Ishikawa (cell line): ENCODE measurements around the gene LRRC72.

Source experiments
- CEBPB ChIP-seq: IDR thresholded peaks from 2 replicates; pipeline ENCODE4 v1.6.1; 2012
- CREB1 ChIP-seq: IDR thresholded peaks from 2 replicates; pipeline ENCODE4 v1.6.1; 2012; ENCODE audit warnings: low read depth
- EGR1 ChIP-seq: IDR thresholded peaks from 2 replicates; pipeline ENCODE4 v1.6.1; 2012
- EP300 ChIP-seq: IDR thresholded peaks from 2 replicates; pipeline ENCODE4 v1.6.1; 2012; ENCODE audit warnings: borderline replicate concordance
- FOXM1 ChIP-seq: IDR thresholded peaks from 2 replicates; pipeline ENCODE4 v1.6.1; 2012; ENCODE audit warnings: low read depth, borderline replicate concordance
- MAX ChIP-seq: IDR thresholded peaks from 2 replicates; pipeline ENCODE4 v1.6.1; 2012
- NFIC ChIP-seq: IDR thresholded peaks from 2 replicates; pipeline ENCODE4 v1.6.1; 2012
- RAD21 ChIP-seq: IDR thresholded peaks from 2 replicates; pipeline ENCODE4 v1.6.1; 2012; ENCODE audit warnings: low read depth
- REST ChIP-seq: IDR thresholded peaks from 2 replicates; pipeline ENCODE4 v1.6.1; 2012; ENCODE audit warnings: low read depth, mild to moderate bottlenecking
- TAF1 ChIP-seq: IDR thresholded peaks from 2 replicates; pipeline ENCODE4 v1.6.1; 2012; ENCODE audit warnings: low read depth, mild to moderate bottlenecking
- TCF12 ChIP-seq: IDR thresholded peaks from 2 replicates; pipeline ENCODE4 v1.6.1; 2012; ENCODE audit warnings: low read depth
- TEAD4 ChIP-seq: IDR thresholded peaks from 2 replicates; pipeline ENCODE4 v1.6.1; 2012
- USF1 ChIP-seq: IDR thresholded peaks from 2 replicates; pipeline ENCODE4 v1.6.1; 2012
- YY1 ChIP-seq: IDR thresholded peaks from 2 replicates; pipeline ENCODE4 v1.6.1; 2012; ENCODE audit warnings: low read depth
- ZBTB7A ChIP-seq: IDR thresholded peaks from 2 replicates; pipeline ENCODE4 v1.6.1; 2012; ENCODE audit warnings: low read depth

Gene LRRC72

GRCh38 chr7:16564023-16564380 lies 37.4 kb downstream of the LRRC72 start:
- no peak for TF ChIP-seq ZBTB7A
- TF ChIP-seq TCF12: no peak
- TF ChIP-seq YY1: no peak
- TF ChIP-seq RAD21: no peak
- no peak for TF ChIP-seq TEAD4
- no peak for TF ChIP-seq EP300
- no peak for TF ChIP-seq USF1
- no peak for TF ChIP-seq CREB1

GRCh38 chr7:16564909-16565426 lies 38.3 kb downstream of the LRRC72 start:
- no peak for TF ChIP-seq MAX
- peak; percentile 48; the same call in 1 of the 2 replicates for TF ChIP-seq TEAD4
- TF ChIP-seq RAD21: peak; percentile 97
- peak; percentile 75 for TF ChIP-seq EGR1

- TF ChIP-seq CEBPB (no peak), TCF12 (no peak), CREB1 (no peak), REST (no peak), EP300 (no peak), FOXM1 (no peak), USF1 (no peak)
These were observed 45.3 kb downstream of the LRRC72 start for GRCh38 chr7:16571941-16572340.

- TF ChIP-seq EP300 (no peak), TEAD4 (no peak), YY1 (no peak), TCF12 (no peak), CEBPB (no peak), FOXM1 (no peak), CREB1 (no peak), ZBTB7A (no peak), REST (no peak), USF1 (no peak), NFIC (no peak), RAD21 (no peak), MAX (no peak), TAF1 (no peak), EGR1 (no peak)
These were observed 52.6 kb downstream of the LRRC72 start for GRCh38 chr7:16579216-16579615.

- TF ChIP-seq USF1 (no peak), TAF1 (no peak), TEAD4 (no peak), NFIC (no peak), EP300 (no peak), YY1 (no peak), REST (no peak), MAX (no peak), CEBPB (no peak), ZBTB7A (no peak), EGR1 (no peak), CREB1 (no peak)
These were observed 54.7 kb downstream of the LRRC72 start for GRCh38 chr7:16581286-16581685.
